Peyer's patch (tissue), 4 donors: Measurements from ENCODE around the gene CD209. TPM values are rescaled to one million over a fixed set of nuclear protein-coding genes. Genes with fewer than 3 reads are reported as not detected.
A peak's percentile ranks its signal among the peaks of the same experiment; 100 is the strongest.

Source experiments
- DNase-seq, 3 donors: peaks; one replicate each; pipeline ENCODE4 v3.0.0-alpha.2; 2017 to 2019
- H3K27ac ChIP-seq, 4 donors: fragments of 200-600 bp; sonication (generic); one replicate each; pipeline ENCODE4 v1.5.1; 2016 to 2019
- H3K27me3 ChIP-seq, 2 donors: fragments of 200-600 bp; sonication (generic); one replicate each; pipeline ENCODE4 v1.5.1; 2019
- H3K36me3 ChIP-seq, 3 donors: fragments of 200-600 bp; sonication (generic); one replicate each; pipeline ENCODE4 v1.5.1; 2016 to 2019
- H3K4me1 ChIP-seq, 4 donors: fragments of 200-600 bp; sonication (generic); one replicate each; pipeline ENCODE4 v1.5.1; 2016 to 2019
- H3K4me3 ChIP-seq, 4 donors: fragments of 200-600 bp; sonication (generic); 1 replicate in 3 of 4; 2 replicates in 1 of 4; pipeline ENCODE4 v1.5.1; 2016 to 2019; ENCODE audit warnings: mild to moderate bottlenecking in 1 of 4
- H3K9me3 ChIP-seq, 4 donors: fragments of 200-600 bp; sonication (generic); one replicate each; pipeline ENCODE4 v1.5.1; 2016 to 2019; ENCODE audit warnings: mild to moderate bottlenecking in 1 of 4
- CTCF ChIP-seq, 6 experiments: fragments of 450-650 bp in 4 of 6; fragments of 200-600 bp in 2 of 6; sonication (generic) in 1 of 6; IDR thresholded peaks; one replicate each; pipeline ENCODE4 v1.5.1; 2017 to 2019; ENCODE audit warnings: antibody characterized with exemption in 6 of 6, mild to moderate bottlenecking in 3 of 6, moderate library complexity in 1 of 6
- POLR2A ChIP-seq, 2 donors: fragments of 450-650 bp; IDR thresholded peaks; one replicate each; pipeline ENCODE4 v1.5.1; 2017; ENCODE audit warnings: antibody characterized with exemption in 2 of 2, mild to moderate bottlenecking in 2 of 2, moderate library complexity in 2 of 2
- total RNA-seq, 4 donors: library from RNA; depleted of rRNA; stranded (reverse); fragments of >200 nt; gene quantifications; one replicate each; pipeline ENCODE4 v1.1.0, GENCODE V29; 2016

The CD209 gene
- total RNA-seq, 4 donors from 2014 or later: 1.6 to 31.4 (median 5.2) TPM

GRCh38 chr19:7703332-7703731, 44.0 kb downstream of the CD209 start:
- H3K9me3 ChIP-seq: no peaks in the 10 kb centered on the region
- H3K27ac ChIP-seq: peak overlapping the region in 1 of 4 donors; percentile 82
- no peak for TF ChIP-seq CTCF (IDR thresholded peaks at IDR 0.05)
- no peak for TF ChIP-seq POLR2A (IDR thresholded peaks at IDR 0.05)
- H3K4me3 ChIP-seq: no peak overlapping the region
- no peak for DNase-seq
- peaks cover 0 to 41% (median 3%) of the 10 kb centered on the region in 4 donors for H3K4me1 ChIP-seq
- H3K36me3 ChIP-seq: no peaks in the 10 kb centered on the region
- H3K27me3 ChIP-seq: no peaks in the 10 kb centered on the region

- peak within 1 kb of the TSS in 1 of 4 donors; percentile 15 for H3K4me3 ChIP-seq
- peak in 2 of 3 donors; percentile 72 to 80 for DNase-seq
Measured at GRCh38 chr19:7701654-7702457, 45.5 kb downstream of the CD209 start, which contains the start of gene FCER2. Gene FCER2 (minus strand): TSS chr19:7702131. CDS start chr19:7699760, 2,371 bp downstream.

DNA sequence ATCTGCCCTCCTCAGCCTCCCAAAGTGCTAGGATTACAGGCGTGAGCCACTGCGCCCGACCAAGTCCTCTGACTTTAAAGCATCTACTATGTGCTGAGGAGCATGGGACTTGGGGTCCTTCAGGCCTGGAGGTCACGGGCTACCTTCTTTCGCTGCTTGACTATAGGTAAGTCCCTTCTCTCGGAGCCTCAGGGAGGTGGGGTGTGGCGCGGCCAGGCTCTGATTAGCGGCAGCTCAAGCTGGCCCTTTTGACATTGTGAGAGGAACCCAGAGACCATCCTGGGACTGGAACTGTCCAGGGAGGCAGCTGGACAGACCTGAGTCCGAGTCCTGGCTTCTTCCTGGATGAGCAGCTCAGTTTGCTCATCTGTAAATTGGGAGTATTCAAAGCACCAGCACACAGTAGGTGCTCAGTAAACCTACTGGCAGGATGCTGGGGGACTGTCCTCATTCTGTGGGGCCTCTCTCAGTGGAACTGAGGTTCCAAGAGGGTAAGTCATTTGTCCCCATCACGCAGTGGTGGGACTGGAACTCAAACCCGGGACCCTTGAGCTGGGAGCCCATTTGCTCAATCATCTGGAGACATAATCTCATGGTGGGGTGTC, 46.2 kb downstream of the CD209 start:
- H3K9me3 ChIP-seq: no peaks in the 10 kb centered on the region
- peaks cover 0 to 25% (median 2%) of the 10 kb centered on the region in 4 donors for H3K4me1 ChIP-seq
- TF ChIP-seq CTCF (IDR thresholded peaks at IDR 0.05) (no peak), POLR2A (IDR thresholded peaks at IDR 0.05) (no peak)
- no peaks in the 10 kb centered on the region for H3K27me3 ChIP-seq
- no peak overlapping the region for H3K4me3 ChIP-seq
- DNase-seq: no peak
- H3K36me3 ChIP-seq: no peaks in the 10 kb centered on the region
- peak overlapping the region in 1 of 4 donors; percentile 77 for H3K27ac ChIP-seq

More at GRCh38 chr19:7701654-7702457, 45.5 kb downstream of the CD209 start, which contains the start of gene FCER2:
- peaks cover 0 to 32% (median 3%) of the 10 kb centered on the region in 4 donors for H3K4me1 ChIP-seq
- no peaks in the 10 kb centered on the region for H3K27me3 ChIP-seq
- H3K9me3 ChIP-seq: no peaks in the 10 kb centered on the region
- no peak for TF ChIP-seq CTCF (IDR thresholded peaks at IDR 0.05)
- no peak for TF ChIP-seq POLR2A (IDR thresholded peaks at IDR 0.05)
- H3K27ac ChIP-seq: peak within 1 kb of the TSS in 2 of 4 donors; percentile 56 to 77
- no peaks in the 10 kb centered on the region for H3K36me3 ChIP-seq

DNA sequence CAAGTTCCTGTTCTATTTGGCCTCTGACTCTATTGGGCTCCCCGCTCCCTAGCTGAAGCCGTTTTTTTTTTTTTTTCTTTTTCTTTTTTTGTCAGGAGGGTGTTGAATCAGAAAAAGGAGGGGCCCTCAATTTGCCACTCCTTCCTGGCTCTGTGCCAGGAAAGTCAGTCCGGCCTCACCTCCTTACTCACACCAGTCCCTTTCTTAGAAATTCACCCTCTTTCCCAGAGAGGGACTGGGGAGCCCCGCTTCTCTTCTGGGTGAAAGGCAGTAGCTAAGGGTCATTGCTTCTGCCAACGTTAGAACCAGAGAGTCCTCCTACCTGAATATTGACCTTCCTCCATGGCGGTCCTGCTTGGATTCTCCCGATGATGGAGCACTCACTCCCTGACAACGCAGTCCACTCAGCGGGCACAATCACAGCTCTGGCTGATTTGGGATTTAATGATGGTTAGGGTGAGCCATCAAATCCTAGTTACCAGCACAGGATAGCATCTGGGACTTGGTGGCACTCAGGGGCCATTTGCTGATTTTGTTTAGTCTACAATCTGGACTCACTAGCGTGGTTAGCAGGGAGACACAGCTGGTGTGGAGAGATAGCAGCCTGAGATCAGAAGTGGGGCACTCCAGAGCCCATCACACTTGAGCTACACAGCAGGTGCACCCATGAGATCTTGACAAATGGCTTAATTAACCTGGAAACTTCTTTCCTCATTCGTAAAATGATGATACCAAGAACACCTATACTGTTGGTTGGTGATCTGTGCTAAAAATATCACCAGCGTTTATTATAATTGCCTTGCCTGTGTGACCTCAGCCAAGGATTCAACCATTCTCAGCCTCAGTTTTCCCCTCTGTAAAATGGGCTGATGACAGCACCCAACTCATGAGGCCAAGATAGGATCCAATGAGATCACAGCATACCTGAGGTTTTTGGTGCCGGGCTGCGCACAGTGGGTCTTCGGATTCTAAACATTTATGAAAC, 47.6 kb downstream of the CD209 start:
- no peak for TF ChIP-seq POLR2A (IDR thresholded peaks at IDR 0.05)
- no peak for TF ChIP-seq CTCF (IDR thresholded peaks at IDR 0.05)
- no peaks in the 10 kb centered on the region for H3K9me3 ChIP-seq
- H3K4me3 ChIP-seq: no peak overlapping the region
- no peaks in the 10 kb centered on the region for H3K27me3 ChIP-seq
- no peaks in the 10 kb centered on the region for H3K36me3 ChIP-seq
- peaks cover 0 to 19% (median 0%) of the 10 kb centered on the region in 4 donors for H3K4me1 ChIP-seq
- peak overlapping the region in 1 of 4 donors; percentile 52 for H3K27ac ChIP-seq
- DNase-seq: no peak

DNA sequence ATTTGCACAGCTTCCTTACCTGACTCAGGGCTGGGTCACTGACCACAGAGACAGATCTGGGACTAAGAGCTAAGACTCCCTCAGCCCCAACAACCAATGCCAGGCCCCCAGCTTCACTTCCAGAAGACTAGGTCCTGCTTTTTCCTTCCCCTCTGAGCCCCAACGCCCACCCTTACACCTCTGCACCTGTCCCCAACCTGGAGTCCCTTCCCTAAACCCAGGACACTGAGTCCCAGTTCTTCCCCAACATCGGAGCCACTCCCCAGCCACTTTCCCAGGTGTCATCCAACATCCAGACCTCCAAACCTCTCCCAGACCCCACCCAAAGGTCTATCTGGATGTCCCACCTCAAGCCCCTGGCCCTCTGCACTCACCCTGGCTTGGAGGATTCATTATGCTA, 48.3 kb downstream of the CD209 start:
- no peak for DNase-seq
- Histone ChIP-seq H3K4me3 (no peak overlapping the region), H3K27me3 (no peaks in the 10 kb centered on the region), H3K36me3 (no peaks in the 10 kb centered on the region), H3K27ac (peak overlapping the region in 1 of 4 donors; percentile 52), H3K9me3 (no peaks in the 10 kb centered on the region), H3K4me1 (peaks cover 0 to 19% (median 0%) of the 10 kb centered on the region in 4 donors)
- TF ChIP-seq POLR2A (IDR thresholded peaks at IDR 0.05) (no peak), CTCF (IDR thresholded peaks at IDR 0.05) (no peak)
